Fibroblast of skin of abdomen (primary cell): Measurements from ENCODE around the gene NPIPB8.
"Not testable (repeated sequence)": the region's sequence is repeated elsewhere in the genome, so short reads cannot be mapped to it uniquely, and the experiment has no call there.

ENCODE experiments used
- DNase-seq: peaks from one replicate; pipeline ENCODE4 v3.0.0-alpha.2; 2013

The NPIPB8 gene

DNA sequence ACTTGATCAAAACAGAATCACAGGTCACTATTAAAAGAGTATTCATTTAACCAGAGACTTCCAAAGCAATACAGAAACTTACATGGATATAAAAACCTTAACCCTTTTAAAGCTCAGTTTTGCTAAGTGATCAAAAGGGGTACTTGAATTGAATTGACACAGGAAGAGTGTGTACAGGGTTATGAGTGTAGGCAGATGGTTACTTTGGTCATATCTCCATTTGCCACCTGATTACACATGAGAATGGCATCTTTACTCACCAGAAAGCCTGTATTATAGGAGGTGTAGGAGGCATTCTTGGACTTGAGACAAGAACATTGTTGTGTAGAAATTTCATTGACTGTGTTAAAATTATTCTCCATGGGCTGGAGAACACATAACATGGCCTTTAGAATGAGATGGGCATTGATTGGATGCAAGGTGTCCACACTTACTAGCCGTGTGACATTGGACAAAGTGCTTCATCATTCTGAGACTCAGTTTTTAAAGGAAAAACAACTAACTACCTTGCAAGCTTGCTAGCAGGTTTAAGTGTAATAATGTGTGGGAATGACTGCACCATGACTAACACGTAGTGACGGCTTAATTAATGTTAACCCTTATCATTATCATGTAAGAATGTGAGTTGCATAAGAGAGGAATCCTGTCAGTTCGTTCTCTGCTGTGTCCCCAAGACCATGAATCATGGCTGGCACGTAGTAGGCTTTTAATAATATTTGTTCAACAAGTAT, 1.6 kb upstream of the NPIPB8 start:
- peak; percentile 51 for DNase-seq

DNA sequence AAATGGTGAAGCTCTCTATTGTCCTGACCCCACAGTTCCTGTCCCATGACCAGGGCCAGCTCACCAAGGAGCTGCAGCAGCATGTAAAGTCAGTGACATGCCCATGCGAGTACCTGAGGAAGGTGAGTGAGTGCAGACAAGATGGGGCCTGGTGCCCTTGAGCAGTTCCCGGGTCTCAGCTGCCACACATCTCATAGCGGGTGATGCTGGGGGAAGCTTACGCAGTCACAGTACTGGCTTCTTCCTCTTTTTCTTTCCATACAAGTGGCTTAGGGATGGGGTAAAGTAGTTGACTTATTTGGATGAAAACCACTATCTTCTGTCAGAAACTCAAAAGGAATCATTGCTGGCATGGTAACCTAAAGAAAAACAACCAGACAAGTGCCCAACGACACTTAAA, 494 bp downstream of the NPIPB8 start:
- DNase-seq: not testable (repeated sequence)

DNA sequence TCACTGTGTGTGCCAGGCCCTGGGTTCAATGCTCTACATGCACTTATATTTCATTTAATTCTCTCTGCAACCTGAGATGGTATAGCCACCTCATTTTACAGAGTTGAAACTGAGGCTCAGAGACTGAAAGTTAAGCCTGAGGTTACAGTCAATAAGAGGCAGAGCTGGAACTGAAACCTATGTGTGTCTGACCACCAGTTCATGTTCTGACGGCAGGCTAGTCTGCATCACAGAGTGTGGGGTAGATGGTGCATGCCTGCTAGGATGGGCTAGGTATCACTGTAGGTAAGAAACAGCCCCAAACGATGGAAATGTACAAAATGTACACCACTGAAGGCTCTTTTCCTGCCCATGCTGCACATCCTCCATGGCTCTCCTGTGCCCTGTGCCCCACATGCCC, 2.1 kb downstream of the NPIPB8 start:
- not testable (repeated sequence) for DNase-seq

DNA sequence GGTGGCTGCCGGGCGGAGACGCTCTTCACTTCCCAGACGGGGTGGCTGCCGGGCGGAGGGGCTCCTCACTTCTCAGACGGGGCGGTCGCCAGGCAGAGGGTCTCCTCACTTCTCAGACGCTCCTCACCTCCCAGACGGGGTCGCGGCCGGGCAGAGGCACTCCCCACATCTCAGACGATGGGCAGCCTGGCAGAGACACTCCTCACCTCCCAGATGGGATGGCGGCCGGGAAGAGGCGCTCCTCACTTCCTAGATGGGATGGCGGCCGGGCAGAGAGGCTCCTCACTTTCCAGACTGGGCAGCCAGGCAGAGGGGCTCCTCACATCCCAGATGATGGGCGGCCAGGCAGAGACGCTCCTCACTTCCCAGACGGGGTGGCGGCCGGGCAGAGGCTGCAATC, 28.4 kb downstream of the NPIPB8 start:
- DNase-seq: not testable (repeated sequence)

DNA sequence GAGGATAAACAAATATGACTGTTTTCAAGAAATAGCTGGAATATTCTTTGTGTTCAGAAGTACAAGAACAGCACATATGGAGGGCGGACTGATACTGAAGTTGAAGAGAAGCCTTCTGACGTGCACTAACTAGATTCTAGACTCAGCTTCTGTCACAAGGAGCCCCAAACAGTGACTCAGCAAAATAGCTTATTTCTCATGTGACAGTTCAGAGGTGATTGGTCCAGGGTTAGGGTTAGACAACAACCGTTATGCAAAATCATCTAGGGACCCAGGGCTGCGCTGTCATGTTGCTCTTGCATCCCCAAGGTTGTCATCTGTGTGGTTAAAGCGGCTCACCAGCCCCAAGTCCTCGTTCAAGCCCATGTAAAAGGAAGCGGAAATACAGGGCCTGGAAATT, 29.6 kb downstream of the NPIPB8 start:
- not testable (repeated sequence) for DNase-seq

DNA sequence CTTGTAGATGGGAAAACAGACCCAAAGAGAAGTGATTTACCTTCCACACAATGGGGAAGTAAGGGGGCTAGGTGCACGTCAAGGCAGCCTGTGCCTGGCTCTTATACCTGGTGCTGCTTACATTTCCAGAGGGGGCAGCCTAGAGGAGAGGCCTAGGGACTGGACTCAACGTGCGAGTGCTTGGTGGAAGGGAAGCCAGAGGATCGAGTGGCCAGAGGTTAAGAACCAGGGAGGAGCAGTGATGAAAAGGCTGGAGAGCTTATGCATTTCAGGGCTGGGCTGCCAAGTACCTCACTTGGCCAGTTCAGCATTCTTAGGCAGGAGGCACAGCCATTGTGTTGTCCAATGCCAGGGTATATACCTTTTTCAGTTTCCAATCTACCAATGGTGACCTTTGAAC, 30.3 kb downstream of the NPIPB8 start:
- not testable (repeated sequence) for DNase-seq

DNA sequence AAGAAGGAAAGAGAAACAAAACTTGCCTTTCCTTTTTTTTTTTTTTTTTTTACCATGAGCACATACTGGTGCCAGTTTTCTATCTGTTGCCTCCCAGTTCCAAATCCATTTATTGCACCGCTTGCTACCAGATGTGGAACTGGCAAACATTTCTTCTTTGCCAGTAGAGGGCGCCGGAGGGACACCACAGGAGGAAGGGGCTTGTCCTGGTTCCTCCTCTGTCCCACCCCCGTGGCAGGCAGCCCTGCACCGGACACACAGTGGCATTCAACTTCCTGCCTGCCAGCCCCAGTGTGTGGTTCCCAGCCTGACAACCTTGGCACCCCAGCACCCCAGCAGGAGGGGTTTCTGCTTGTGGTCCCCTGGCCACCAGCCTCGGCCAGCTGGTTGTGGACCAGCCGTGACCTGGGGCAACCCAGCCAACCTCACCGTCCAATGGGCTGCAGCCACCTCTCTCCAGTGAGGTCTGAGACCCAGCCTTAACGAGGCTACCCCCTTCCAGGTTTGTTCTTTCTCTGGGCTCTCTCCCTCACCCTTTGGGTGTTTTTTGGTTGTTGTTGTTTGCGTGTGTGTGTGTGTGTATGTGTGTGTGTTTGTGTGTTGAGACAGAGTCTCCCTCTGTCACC, 50.6 kb downstream of the NPIPB8 start:
- not testable (repeated sequence) for DNase-seq

DNA sequence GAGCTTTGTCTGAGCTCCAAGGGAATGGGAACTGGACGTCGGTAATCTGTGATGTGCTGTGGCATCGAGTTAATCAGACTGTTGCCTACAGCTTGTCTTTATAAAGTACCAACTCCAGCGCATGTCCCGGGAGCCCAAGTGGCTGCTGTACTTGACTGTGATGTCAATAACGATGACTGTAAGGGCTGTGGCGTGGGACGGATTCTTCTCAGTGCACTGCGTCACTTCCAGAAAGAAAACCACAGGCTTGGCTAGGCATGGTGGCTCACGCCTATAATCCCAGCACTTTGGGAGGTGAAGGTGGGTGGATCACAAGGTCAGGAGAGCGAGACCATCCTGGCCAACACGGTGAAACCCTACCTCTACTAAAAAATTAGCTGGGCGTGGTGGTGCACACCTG, 51.6 kb downstream of the NPIPB8 start:
- not testable (repeated sequence) for DNase-seq

DNA sequence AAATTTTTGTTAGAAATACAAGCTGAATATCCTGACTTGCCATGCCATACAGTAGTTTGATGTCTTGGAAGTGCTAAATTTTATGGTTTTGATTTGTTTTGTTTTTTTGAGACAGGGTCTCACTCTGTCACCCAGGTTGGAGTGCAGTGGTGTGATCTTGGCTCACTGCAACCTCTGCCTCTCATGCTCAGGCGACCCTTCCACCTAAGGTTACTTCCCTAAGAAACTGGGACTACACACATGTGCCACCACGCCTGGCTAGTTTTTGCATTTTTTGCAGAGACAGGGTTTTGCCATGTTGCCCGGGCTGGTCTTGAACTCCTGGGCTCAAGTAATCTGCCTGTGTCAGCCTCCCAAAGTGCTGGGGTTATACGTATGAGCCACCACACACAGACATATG, 53.9 kb downstream of the NPIPB8 start:
- not testable (repeated sequence) for DNase-seq

DNA sequence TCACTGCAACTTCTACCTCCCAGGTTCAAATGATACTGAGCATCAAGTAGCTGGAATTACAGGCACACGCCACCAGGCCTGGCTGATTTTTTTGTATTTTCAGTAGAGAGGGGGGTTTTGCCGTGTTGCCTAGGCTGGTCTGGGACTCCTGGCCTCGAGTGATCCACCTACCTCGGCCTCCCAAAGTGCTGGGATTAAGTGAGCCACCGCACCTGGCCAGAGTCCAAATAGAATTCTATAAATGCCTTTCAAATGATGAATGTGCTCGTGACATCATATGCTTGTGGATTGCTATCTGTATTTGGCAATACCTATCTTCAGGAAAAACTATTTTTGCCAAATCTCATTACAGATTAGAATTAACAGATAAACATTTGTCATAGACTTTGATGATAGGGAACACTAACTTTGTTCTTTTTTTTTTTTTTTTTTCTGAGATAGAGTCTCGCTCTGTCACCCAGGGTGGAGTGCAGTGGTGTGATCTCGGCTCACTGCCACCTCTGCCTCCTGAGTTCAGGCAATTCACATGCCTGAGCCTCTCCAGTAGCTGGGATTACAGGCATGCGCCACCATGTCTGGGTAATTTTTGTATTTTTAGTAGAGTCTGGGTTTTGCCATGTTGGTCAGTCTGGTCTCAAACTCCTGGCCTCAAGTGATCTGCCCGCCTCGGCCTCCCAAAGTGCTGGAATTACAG, 55.5 kb downstream of the NPIPB8 start:
- not testable (repeated sequence) for DNase-seq

DNA sequence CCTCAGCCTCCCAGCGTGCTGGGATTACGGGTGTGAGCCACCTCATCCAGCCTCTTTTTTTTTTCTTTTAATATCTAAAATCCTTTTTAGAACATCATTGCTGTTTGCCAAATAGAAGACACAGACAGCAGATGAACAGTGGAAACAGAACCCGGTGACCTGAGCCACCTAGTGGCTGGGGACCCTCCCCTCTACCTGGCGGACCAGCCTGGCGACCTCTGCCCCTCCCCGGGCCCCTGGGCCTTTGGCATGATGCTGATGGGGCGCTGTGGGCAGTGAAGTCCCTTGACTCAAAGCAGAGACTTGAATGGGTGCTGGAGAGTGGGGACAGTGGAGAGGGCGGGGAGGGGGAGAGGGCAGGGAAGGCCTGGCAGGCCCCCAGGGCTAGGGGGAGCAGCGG, 61.9 kb downstream of the NPIPB8 start:
- DNase-seq: not testable (repeated sequence)

DNA sequence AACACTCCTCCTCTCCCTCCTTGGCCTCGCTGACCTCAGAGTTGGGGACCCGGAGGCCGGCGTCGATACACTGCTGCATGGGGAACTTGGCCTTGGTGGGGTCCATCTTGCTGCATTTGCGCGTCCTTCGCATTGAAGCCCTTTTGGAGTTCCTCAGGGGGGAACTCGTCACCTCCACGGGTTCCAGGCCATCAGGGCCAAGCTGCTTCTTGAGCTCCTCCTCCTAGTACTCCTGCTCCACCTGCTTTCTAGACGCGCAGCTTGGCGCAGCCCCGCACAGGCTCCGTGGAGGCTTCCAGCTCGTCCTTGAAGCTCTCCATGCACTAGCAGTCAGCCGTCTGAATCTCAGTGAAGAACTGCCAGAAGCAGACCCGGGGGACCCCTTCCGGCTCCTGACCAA, 62.5 kb downstream of the NPIPB8 start:
- not testable (repeated sequence) for DNase-seq

DNA sequence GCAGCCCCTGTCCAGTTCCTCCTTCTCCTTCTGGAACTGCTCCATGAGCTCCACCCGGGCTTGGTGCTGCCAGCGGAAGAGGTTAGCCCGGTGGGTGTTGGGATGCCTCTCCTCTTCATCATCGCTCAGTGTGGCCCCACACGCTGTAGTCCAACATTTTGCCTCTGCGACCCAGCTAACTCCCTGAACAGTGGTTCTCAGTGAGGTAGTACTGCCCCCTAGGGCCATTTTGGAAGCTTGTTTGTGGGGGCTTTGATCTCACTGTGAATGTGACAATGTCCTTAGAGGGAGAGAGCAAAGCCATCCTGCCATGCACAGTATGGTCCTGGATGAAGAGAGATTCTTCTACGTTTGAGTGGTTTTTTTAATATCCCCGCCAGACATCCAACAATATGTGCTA, 63.5 kb downstream of the NPIPB8 start:
- DNase-seq: not testable (repeated sequence)

DNA sequence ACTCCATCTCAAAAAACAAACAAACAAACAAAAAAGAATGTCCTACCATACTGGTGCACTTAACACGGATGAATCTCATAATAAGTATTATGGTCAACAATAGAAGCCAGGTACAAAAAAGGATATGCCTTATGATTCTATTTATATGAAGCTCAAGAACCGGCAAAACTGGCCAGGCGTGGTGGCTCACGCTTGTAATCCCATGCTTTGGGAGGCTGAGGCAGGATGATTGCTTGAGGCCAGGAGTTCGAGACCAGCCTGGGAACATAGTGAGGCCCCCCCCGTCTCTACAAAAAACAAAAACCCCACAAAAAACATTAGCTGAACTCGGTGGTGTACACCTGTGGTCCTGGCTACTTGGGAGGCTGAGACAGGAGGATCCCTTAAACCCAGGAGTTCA, 66.4 kb downstream of the NPIPB8 start:
- DNase-seq: not testable (repeated sequence)
